CD14-positive monocyte (primary cell): ENCODE measurements around the gene TACC3. TPM values are rescaled to one million over a fixed set of nuclear protein-coding genes. Genes with fewer than 3 reads are reported as not detected.

Experiments used
- DNase-seq, 3 donors: peaks; one replicate each; pipeline ENCODE4 v3.0.0-alpha.2; 2011 to 2022
- H2AFZ ChIP-seq: 2 replicates; pipeline ENCODE4 v1.6.0; 2012; ENCODE audit warnings: mild to moderate bottlenecking, low read depth, low read length, inconsistent platforms; ENCODE audit not compliant: insufficient read depth, poor library complexity, severe bottlenecking
- H3K27ac ChIP-seq, 2 donors: 1 replicate in 1 of 2; 2 replicates in 1 of 2; pipeline ENCODE4 v1.5.1; 2012 to 2013; ENCODE audit warnings: low read length in 2 of 2, control low read depth in 1 of 2, inconsistent platforms in 1 of 2, low read depth in 1 of 2, mild to moderate bottlenecking in 1 of 2
- H3K27me3 ChIP-seq, 2 donors: one replicate each; pipeline versions ENCODE4 v1.6.0 to v1.6.1; 2011 to 2013; ENCODE audit warnings: low read length in 2 of 2; ENCODE audit not compliant: control insufficient read depth in 2 of 2, insufficient read depth in 2 of 2
- H3K36me3 ChIP-seq, 2 donors: replicated peaks in 1 of 2; 1 replicate in 1 of 2; 2 replicates in 1 of 2; pipeline versions ENCODE4 v1.5.1 to v1.6.1; 2012 to 2013; ENCODE audit warnings: low read length in 2 of 2, control low read depth in 1 of 2, inconsistent platforms in 1 of 2, mild to moderate bottlenecking in 1 of 2; ENCODE audit not compliant: insufficient read depth in 2 of 2, control insufficient read depth in 1 of 2
- H3K4me1 ChIP-seq, 2 donors: 1 replicate in 1 of 2; 2 replicates in 1 of 2; pipeline versions ENCODE4 v1.5.1 to v1.6.1; 2012 to 2013; ENCODE audit warnings: low read length in 2 of 2, control low read depth in 1 of 2, inconsistent platforms in 1 of 2, mild to moderate bottlenecking in 1 of 2, moderate library complexity in 1 of 2; ENCODE audit not compliant: insufficient read depth in 2 of 2, control insufficient read depth in 1 of 2
- H3K4me2 ChIP-seq: replicated peaks from 2 replicates; pipeline ENCODE3; 2012; ENCODE audit warnings: low read length, moderate library complexity, mild to moderate bottlenecking; ENCODE audit not compliant: poor library complexity, severe bottlenecking; ENCODE audit errors: extremely low read depth
- H3K4me3 ChIP-seq, 3 experiments: fragments of 200-600 bp in 1 of 3; sonication (generic) in 1 of 3; replicated peaks in 1 of 3; 1 replicate in 2 of 3; 2 replicates in 1 of 3; pipeline ENCODE4 v1.5.1; 2011 to 2013; ENCODE audit warnings: low read length in 3 of 3, mild to moderate bottlenecking in 3 of 3, control low read depth in 2 of 3, low read depth in 2 of 3, inconsistent platforms in 1 of 3, moderate library complexity in 1 of 3
- H3K79me2 ChIP-seq: 2 replicates; pipeline ENCODE4 v1.6.0; 2012; ENCODE audit warnings: mild to moderate bottlenecking, control low read depth, inconsistent platforms, low read length, moderate library complexity; ENCODE audit not compliant: insufficient read depth
- H3K9ac ChIP-seq: 2 replicates; pipeline ENCODE4 v1.6.0; 2017; ENCODE audit warnings: low read length, mild to moderate bottlenecking; ENCODE audit not compliant: insufficient read depth, poor library complexity, severe bottlenecking
- H3K9me3 ChIP-seq, 2 donors: replicated peaks in 1 of 2; 1 replicate in 1 of 2; 2 replicates in 1 of 2; pipeline versions ENCODE4 v1.5.1 to v1.6.1; 2012 to 2013; ENCODE audit warnings: low read length in 2 of 2, control low read depth in 1 of 2; ENCODE audit not compliant: control insufficient read depth in 1 of 2, insufficient read depth in 1 of 2
- H4K20me1 ChIP-seq: 2 replicates; pipeline ENCODE4 v1.6.0; 2012; ENCODE audit warnings: mild to moderate bottlenecking, low read length, control low read depth, moderate library complexity; ENCODE audit not compliant: insufficient read depth
- H3K27ac Mint-ChIP-seq, 7 donors: one replicate each; pipeline ENCODE4 v1.8.0; 2020; ENCODE audit warnings: mild to moderate bottlenecking in 7 of 7, mixed read lengths in 7 of 7, moderate library complexity in 6 of 7, inconsistent platforms in 2 of 7
- H3K27me3 Mint-ChIP-seq, 3 donors: one replicate each; pipeline ENCODE4 v1.8.0; 2021 to 2022; ENCODE audit warnings: low read depth in 3 of 3, mild to moderate bottlenecking in 3 of 3, mixed read lengths in 3 of 3, moderate library complexity in 3 of 3, inconsistent platforms in 1 of 3
- H3K36me3 Mint-ChIP-seq, 2 donors: one replicate each; pipeline ENCODE4 v1.8.0; 2020; ENCODE audit warnings: mixed read lengths in 2 of 2, inconsistent platforms in 1 of 2, mild to moderate bottlenecking in 1 of 2
- H3K4me1 Mint-ChIP-seq: one replicate; pipeline ENCODE4 v1.8.0; 2020; ENCODE audit warnings: mild to moderate bottlenecking, mixed read lengths
- H3K4me3 Mint-ChIP-seq, 2 donors: one replicate each; pipeline ENCODE4 v1.8.0; 2020; ENCODE audit warnings: mild to moderate bottlenecking in 2 of 2, mixed read lengths in 2 of 2, moderate library complexity in 1 of 2
- H3K9me3 Mint-ChIP-seq, 7 donors: one replicate each; pipeline ENCODE4 v1.8.0; 2020 to 2022; ENCODE audit warnings: mixed read lengths in 7 of 7, mild to moderate bottlenecking in 6 of 7, moderate library complexity in 6 of 7, inconsistent platforms in 2 of 7
- CTCF ChIP-seq: fragments of 200-600 bp; IDR thresholded peaks from one replicate; pipeline ENCODE4 v1.8.0; 2022; ENCODE audit warnings: antibody characterized with exemption, mild to moderate bottlenecking
- WGBS: methylation state at CpG from one replicate; pipeline ENCODE4 v1.1.5; 2013; ENCODE audit warnings: missing lambda C conversion rate; ENCODE audit not compliant: insufficient coverage; 5-methylcytosine and 5-hydroxymethylcytosine counted together
- intact Hi-C, 2 donors: fragments of 100-400 bp; cut with micrococcal nuclease; formaldehyde crosslinking; loops; one replicate each; pipeline versions ENCODE4 v1.15.0 to v1.15.1; 2023
- polyA plus RNA-seq, 3 donors: library from polyadenylated mRNA; depleted of rRNA in 1 of 3; unstranded in 2 of 3; stranded (reverse) in 1 of 3; fragments of 300-500 nt in 2 of 3; fragments of >200 nt in 1 of 3; fragmentation: Illumina TruSeq in 2 of 3; gene quantifications; 1 replicate in 2 of 3; 2 replicates in 1 of 3; pipeline ENCODE4 v1.2.3, GENCODE V29; 2012 to 2021

TACC3 gene
- polyA plus RNA-seq, 3 donors = 43.7 to 84.2 (median 56.6) TPM

GRCh38 chr4:1675802-1676137 is 45.6 kb upstream of the TACC3 start:
- WGBS = 82% methylated on average over 9 of the region's 10 CpGs
- no peaks in the 10 kb centered on the region for H4K20me1 ChIP-seq
- no peak overlapping the region for H2AFZ ChIP-seq
- intact Hi-C loops = no loop called here
- no peaks in the 10 kb centered on the region for H3K79me2 ChIP-seq
- no peak overlapping the region for H3K4me3 ChIP-seq
- Mint-ChIP-seq H3K4me1 (peaks cover 11% of the 10 kb centered on the region), H3K27ac (no peak overlapping the region), H3K36me3 (no peaks in the 10 kb centered on the region), H3K9me3 (peaks cover 0 to 1% (median 0%) of the 10 kb centered on the region in 7 donors), H3K4me3 (no peak overlapping the region), H3K27me3 (peaks cover 0 to 4% (median 4%) of the 10 kb centered on the region in 3 donors)
- H3K27me3 ChIP-seq = no peaks in the 10 kb centered on the region
- no peak overlapping the region for H3K9ac ChIP-seq
- no peaks in the 10 kb centered on the region for H3K9me3 ChIP-seq
- peaks cover 4 to 7% of the 10 kb centered on the region in 2 donors for H3K4me1 ChIP-seq
- TF ChIP-seq CTCF = no peak
- no peaks in the 10 kb centered on the region for H3K36me3 ChIP-seq
- no peak for DNase-seq
- H3K27ac ChIP-seq = no peak overlapping the region
- no peak overlapping the region for H3K4me2 ChIP-seq

- Mint-ChIP-seq H3K36me3 (no peaks in the 10 kb centered on the region), H3K27me3 (peaks cover 0 to 6% (median 4%) of the 10 kb centered on the region in 3 donors), H3K9me3 (peaks cover 0 to 1% (median 0%) of the 10 kb centered on the region in 7 donors), H3K4me1 (peaks cover 11% of the 10 kb centered on the region), H3K27ac (peak overlapping the region in 5 of 7 donors; percentile 22 to 83 (median 54)), H3K4me3 (no peak overlapping the region)
- WGBS = 64% methylated on average over 21 of the region's 25 CpGs
- DNase-seq = peak in 2 of 3 donors; percentile 11 to 42
- Histone ChIP-seq H3K27ac (no peak overlapping the region), H3K4me2 (no peak overlapping the region), H3K79me2 (no peaks in the 10 kb centered on the region), H4K20me1 (no peaks in the 10 kb centered on the region), H3K4me3 (no peak overlapping the region), H2AFZ (no peak overlapping the region), H3K9me3 (no peaks in the 10 kb centered on the region), H3K27me3 (no peaks in the 10 kb centered on the region), H3K36me3 (no peaks in the 10 kb centered on the region), H3K4me1 (peaks cover 4 to 7% of the 10 kb centered on the region in 2 donors), H3K9ac (no peak overlapping the region)
- no peak for TF ChIP-seq CTCF
- intact Hi-C loops = no loop called here
Observed at GRCh38 chr4:1676605-1677525, 44.5 kb upstream of the TACC3 start.
